ENCODE results near the gene GREB1. TPM values are rescaled to one million over a fixed set of nuclear protein-coding genes. Genes with fewer than 3 reads are reported as not detected.

Gene GREB1
- total and polyA plus RNA-seq, 2 experiments from 2014 or later = 5.7 to 6.4 TPM

DNA sequence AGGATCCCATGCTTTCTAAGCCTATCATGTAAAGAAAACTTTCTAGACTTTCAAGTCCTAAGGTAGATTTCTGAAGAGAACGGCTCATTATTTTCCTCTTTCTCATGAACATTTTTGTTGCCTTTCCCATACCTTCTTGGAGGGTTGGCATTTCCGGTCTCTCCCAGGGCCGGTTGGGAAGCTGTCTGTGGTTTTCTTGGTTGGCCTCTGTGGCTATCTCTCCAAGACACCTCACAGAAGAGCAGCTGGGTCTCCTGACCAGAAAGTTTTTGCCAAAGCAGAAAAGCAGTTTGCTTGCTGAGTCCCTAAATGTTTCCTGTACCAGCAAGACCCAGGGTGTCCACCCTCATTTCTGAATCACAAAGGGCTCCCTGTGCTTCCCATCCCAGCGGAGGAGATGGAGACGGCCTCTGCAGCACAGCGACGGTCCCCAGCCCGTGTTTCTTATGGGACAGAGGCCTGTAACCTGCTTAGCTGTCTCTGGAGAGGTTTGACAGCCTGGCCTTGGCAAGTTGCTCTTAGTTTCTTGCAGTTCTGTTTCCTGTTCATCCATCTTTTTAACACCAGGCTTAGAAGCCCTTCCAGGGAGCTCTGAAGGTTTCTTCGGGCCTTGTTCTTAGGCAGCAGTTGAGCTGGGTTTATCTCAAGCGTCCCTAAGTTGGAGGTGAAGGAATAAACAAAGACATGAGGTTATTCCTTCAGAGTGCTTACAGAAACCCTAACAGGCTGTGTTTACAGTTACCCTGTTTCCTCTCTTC, 39.8 kb downstream of the GREB1 start:
- Histone ChIP-seq H2AFZ (no peak overlapping the region), H4K20me1 (ENCODE audit: insufficient read depth, poor library complexity, severe bottlenecking) (no peaks in the 10 kb centered on the region), H3K79me2 (no peaks in the 10 kb centered on the region), H3K9me2 (replicated peaks; ENCODE audit: insufficient read depth) (no peaks in the 10 kb centered on the region), H3K4me1 (ENCODE audit: insufficient read depth) (peaks cover 11% of the 10 kb centered on the region), H3K4me2 (no peak overlapping the region), H3K27me3 (no peaks in the 10 kb centered on the region), H3K27ac (peak overlapping the region; percentile 50), H3K36me3 (replicated peaks; ENCODE audit: insufficient read depth, low read depth) (no peaks in the 10 kb centered on the region), H3K9me3 (ENCODE audit: low read depth) (no peaks in the 10 kb centered on the region), H3K4me3 (no peak overlapping the region)
- TF ChIP-seq EZH2 (IDR thresholded peaks at IDR 0.05; ENCODE audit: borderline replicate concordance) = no peak
- TF ChIP-seq, protein P1, sequence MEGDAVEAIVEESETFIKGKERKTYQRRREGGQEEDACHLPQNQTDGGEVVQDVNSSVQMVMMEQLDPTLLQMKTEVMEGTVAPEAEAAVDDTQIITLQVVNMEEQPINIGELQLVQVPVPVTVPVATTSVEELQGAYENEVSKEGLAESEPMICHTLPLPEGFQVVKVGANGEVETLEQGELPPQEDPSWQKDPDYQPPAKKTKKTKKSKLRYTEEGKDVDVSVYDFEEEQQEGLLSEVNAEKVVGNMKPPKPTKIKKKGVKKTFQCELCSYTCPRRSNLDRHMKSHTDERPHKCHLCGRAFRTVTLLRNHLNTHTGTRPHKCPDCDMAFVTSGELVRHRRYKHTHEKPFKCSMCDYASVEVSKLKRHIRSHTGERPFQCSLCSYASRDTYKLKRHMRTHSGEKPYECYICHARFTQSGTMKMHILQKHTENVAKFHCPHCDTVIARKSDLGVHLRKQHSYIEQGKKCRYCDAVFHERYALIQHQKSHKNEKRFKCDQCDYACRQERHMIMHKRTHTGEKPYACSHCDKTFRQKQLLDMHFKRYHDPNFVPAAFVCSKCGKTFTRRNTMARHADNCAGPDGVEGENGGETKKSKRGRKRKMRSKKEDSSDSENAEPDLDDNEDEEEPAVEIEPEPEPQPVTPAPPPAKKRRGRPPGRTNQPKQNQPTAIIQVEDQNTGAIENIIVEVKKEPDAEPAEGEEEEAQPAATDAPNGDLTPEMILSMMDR (IDR thresholded peaks at IDR 0.05; ENCODE audit: poor library complexity) = no peak
- no peak for TF ChIP-seq EZH2phosphoT487 (IDR thresholded peaks at IDR 0.05; ENCODE audit: low read depth, severe bottlenecking, unreplicated experiment)
- WGBS (ENCODE audit: low lambda C conversion rate, missing lambda C conversion rate) = 78% methylated on average over 10 of the region's 10 CpGs
- no peak for DNase-seq (ENCODE audit: low spot score)

GRCh38 chr2:11574176-11575046, 40.6 kb downstream of the GREB1 start:
- Histone ChIP-seq H3K4me3 (no peak overlapping the region), H3K4me2 (no peak overlapping the region), H3K27ac (no peak overlapping the region), H3K79me2 (no peaks in the 10 kb centered on the region), H3K27me3 (no peaks in the 10 kb centered on the region), H3K4me1 (ENCODE audit: insufficient read depth) (peaks cover 11% of the 10 kb centered on the region), H3K9me3 (ENCODE audit: low read depth) (no peaks in the 10 kb centered on the region), H3K9me2 (replicated peaks; ENCODE audit: insufficient read depth) (no peaks in the 10 kb centered on the region), H3K36me3 (replicated peaks; ENCODE audit: insufficient read depth, low read depth) (no peaks in the 10 kb centered on the region), H2AFZ (no peak overlapping the region), H4K20me1 (ENCODE audit: insufficient read depth, poor library complexity, severe bottlenecking) (no peaks in the 10 kb centered on the region)
- 82% methylated on average over 12 of the region's 12 CpGs for WGBS (ENCODE audit: low lambda C conversion rate, missing lambda C conversion rate)
- TF ChIP-seq, protein P1 (IDR thresholded peaks at IDR 0.05; ENCODE audit: poor library complexity) = no peak
- TF ChIP-seq EZH2 (IDR thresholded peaks at IDR 0.05; ENCODE audit: borderline replicate concordance) (no peak), EZH2phosphoT487 (IDR thresholded peaks at IDR 0.05; ENCODE audit: low read depth, severe bottlenecking, unreplicated experiment) (no peak)
- no peak for DNase-seq (ENCODE audit: low spot score)

DNA sequence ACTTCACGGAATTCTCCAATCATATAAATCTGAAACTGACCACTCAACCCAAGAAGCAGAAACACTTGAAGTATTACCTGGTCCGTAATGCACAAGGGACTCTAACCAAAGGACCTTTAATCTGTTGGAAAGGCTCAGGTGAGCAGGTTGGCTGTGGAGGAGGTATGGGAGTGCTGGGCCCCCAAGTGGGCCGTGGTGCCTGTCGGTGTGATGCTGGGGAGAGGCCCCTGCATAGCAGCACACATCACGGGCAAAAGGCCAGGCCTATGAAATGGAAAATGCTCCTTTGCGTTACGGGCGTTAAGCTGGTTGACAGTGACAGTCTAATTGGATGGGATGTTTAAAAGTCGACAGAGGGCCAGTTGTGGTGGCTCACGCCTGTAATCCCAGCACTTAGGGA, 42.6 kb downstream of the GREB1 start:
- H3K9me3 ChIP-seq (ENCODE audit: low read depth) = no peaks in the 10 kb centered on the region
- WGBS (ENCODE audit: low lambda C conversion rate, missing lambda C conversion rate) = 97% methylated on average over 10 of the region's 10 CpGs
- TF ChIP-seq EZH2 (IDR thresholded peaks at IDR 0.05; ENCODE audit: borderline replicate concordance) (no peak), EZH2phosphoT487 (IDR thresholded peaks at IDR 0.05; ENCODE audit: low read depth, severe bottlenecking, unreplicated experiment) (no peak)
- TF ChIP-seq, protein P1 (IDR thresholded peaks at IDR 0.05; ENCODE audit: poor library complexity) = no peak

More for the DNA sequence above, 42.6 kb downstream of the GREB1 start:
- Histone ChIP-seq H3K27me3 (no peaks in the 10 kb centered on the region), H3K9me2 (replicated peaks; ENCODE audit: insufficient read depth) (no peaks in the 10 kb centered on the region), H3K27ac (no peak overlapping the region), H3K4me1 (ENCODE audit: insufficient read depth) (peaks cover 11% of the 10 kb centered on the region), H3K4me2 (no peak overlapping the region), H4K20me1 (ENCODE audit: insufficient read depth, poor library complexity, severe bottlenecking) (no peaks in the 10 kb centered on the region), H3K79me2 (no peaks in the 10 kb centered on the region), H3K4me3 (no peak overlapping the region), H2AFZ (no peak overlapping the region), H3K36me3 (replicated peaks; ENCODE audit: insufficient read depth, low read depth) (no peaks in the 10 kb centered on the region)
- no peak for DNase-seq (ENCODE audit: low spot score)

Measured in hepatocyte (in vitro differentiated cells).